ENCODE results near the gene TMEM106A. TPM values are rescaled to one million over a fixed set of nuclear protein-coding genes. Genes with fewer than 3 reads are reported as not detected.

Gene TMEM106A
- total and polyA plus RNA-seq, 2 of the 13 experiments (the other 11 are each of a cell fraction or from before 2014, with no cell fraction given) = 16.9 to 35.9 TPM

DNA sequence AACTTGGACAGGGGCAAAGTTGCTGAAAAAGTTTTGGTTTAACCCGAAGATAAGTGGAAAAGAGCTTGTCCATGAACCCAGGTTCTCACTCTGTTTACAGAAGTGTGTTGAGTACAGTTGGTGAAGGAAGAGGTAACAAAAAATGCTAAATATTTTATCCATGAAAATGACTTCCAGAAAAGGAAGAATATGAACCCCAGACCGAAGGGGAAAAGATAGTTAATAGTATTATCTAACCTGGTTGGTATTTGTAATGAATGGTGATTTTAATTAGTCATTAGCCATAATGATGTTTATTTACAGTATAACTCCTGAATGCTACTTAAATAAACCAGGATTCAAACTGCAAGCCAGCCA is 574 bp upstream of the TMEM106A start (continued):
- TF ChIP-seq FOXK1 (CRISPR knock-in tag; IDR thresholded peaks at IDR 0.05; ENCODE audit: borderline replicate concordance, low read depth) = no peak
- no peak for TF ChIP-seq ZFP36L1 (CRISPR knock-in tag; IDR thresholded peaks at IDR 0.05)
- no peak for TF ChIP-seq TCF12 (IDR thresholded peaks at IDR 0.05)
- no peak for TF ChIP-seq TCF12 (CRISPR knock-in tag; IDR thresholded peaks at IDR 0.05)
- TF ChIP-seq SRSF1 (optimal IDR thresholded peaks at IDR 0.05; ENCODE audit: low read depth, low read length) = no peak
- no peak for TF ChIP-seq CHD2 (IDR thresholded peaks at IDR 0.05; ENCODE audit: low read depth, low read length)
- no peak for TF ChIP-seq ELF4 (CRISPR knock-in tag; IDR thresholded peaks at IDR 0.05; ENCODE audit: borderline replicate concordance)
- TF ChIP-seq CREB1 (IDR thresholded peaks at IDR 0.05) = no peak
- peak; percentile 46; the same call in 1 of the 2 replicates for TF ChIP-seq CREB1 (CRISPR knock-in tag; IDR thresholded peaks at IDR 0.05)
- TF ChIP-seq ADNP (CRISPR knock-in tag; IDR thresholded peaks at IDR 0.05) = no peak
- no peak for TF ChIP-seq ATM (IDR thresholded peaks at IDR 0.05; ENCODE audit: borderline replicate concordance)
- TF ChIP-seq SIN3B (IDR thresholded peaks at IDR 0.05; ENCODE audit: low read length) = no peak
- TF ChIP-seq, protein P1, sequence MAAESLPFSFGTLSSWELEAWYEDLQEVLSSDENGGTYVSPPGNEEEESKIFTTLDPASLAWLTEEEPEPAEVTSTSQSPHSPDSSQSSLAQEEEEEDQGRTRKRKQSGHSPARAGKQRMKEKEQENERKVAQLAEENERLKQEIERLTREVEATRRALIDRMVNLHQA (CRISPR knock-in tag; IDR thresholded peaks at IDR 0.05) = no peak
- no peak for TF ChIP-seq REPIN1 (CRISPR knock-in tag; IDR thresholded peaks at IDR 0.05; ENCODE audit: borderline replicate concordance, low read depth)
- no peak for TF ChIP-seq ZNF501 (CRISPR knock-in tag; IDR thresholded peaks at IDR 0.05)
- TF ChIP-seq ZNF30 (CRISPR knock-in tag; IDR thresholded peaks at IDR 0.05) = no peak
- no peak for TF ChIP-seq CEBPB (IDR thresholded peaks at IDR 0.05; ENCODE audit: borderline replicate concordance, low read depth, low read length)
- no peak for TF ChIP-seq FOXA1 (IDR thresholded peaks at IDR 0.05)
- no peak for TF ChIP-seq FOXA1 (CRISPR knock-in tag; IDR thresholded peaks at IDR 0.05)
- no peak for TF ChIP-seq TGIF2 (CRISPR knock-in tag; IDR thresholded peaks at IDR 0.05)
- TF ChIP-seq, protein P2, sequence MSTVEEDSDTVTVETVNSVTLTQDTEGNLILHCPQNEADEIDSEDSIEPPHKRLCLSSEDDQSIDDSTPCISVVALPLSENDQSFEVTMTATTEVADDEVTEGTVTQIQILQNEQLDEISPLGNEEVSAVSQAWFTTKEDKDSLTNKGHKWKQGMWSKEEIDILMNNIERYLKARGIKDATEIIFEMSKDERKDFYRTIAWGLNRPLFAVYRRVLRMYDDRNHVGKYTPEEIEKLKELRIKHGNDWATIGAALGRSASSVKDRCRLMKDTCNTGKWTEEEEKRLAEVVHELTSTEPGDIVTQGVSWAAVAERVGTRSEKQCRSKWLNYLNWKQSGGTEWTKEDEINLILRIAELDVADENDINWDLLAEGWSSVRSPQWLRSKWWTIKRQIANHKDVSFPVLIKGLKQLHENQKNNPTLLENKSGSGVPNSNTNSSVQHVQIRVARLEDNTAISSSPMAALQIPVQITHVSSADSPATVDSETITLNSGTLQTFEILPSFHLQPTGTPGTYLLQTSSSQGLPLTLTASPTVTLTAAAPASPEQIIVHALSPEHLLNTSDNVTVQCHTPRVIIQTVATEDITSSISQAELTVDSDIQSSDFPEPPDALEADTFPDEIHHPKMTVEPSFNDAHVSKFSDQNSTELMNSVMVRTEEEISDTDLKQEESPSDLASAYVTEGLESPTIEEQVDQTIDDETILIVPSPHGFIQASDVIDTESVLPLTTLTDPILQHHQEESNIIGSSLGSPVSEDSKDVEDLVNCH (CRISPR knock-in tag; IDR thresholded peaks at IDR 0.05) = no peak
- TF ChIP-seq ZNF407 (CRISPR knock-in tag; IDR thresholded peaks at IDR 0.05; ENCODE audit: not compliant biosample characterization) = no peak
- no peak for TF ChIP-seq ZFP1 (CRISPR knock-in tag; IDR thresholded peaks at IDR 0.05)

All from HepG2 (cell line).